ENCODE data around the gene ADGRV1. TPM values are rescaled to one million over a fixed set of nuclear protein-coding genes. Genes with fewer than 3 reads are reported as not detected.
A peak's percentile ranks its signal among the peaks of the same experiment; 100 is the strongest.

ADGRV1 gene
- total RNA-seq, 1 experiment from 2014 or later, result 64.8 TPM

DNA sequence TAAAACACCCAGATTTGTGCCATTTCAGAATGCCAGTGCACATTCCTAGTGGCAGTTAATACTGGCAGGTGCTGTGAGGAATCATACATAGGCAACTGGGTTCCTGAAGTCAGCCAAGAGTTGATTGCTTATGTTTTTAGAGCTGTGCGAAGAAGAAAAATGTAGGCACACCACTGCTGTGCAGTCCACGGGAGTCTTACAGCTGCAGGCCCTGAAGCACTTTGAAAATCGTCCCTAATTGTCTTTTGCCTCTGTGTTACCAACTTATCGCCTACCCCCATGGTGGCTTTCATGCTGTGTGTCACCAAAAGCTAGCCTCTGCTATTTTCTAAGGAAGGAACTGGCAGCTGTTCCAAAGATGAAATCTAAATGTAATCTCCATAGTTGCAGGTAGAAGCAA, 560.6 kb downstream of the ADGRV1 start:
- Histone ChIP-seq H3K14ac (ENCODE audit: insufficient read depth, low read length) (no peak overlapping the region), H3K9ac (ENCODE audit: extremely low read depth, insufficient read length, low read length) (no peak overlapping the region), H2BK120ac (ENCODE audit: low read depth, low read length, poor library complexity, severe bottlenecking) (no peak overlapping the region), H3K23ac (ENCODE audit: insufficient read length, low read depth, low read length) (no peak overlapping the region), H3K23me2 (ENCODE audit: insufficient read length, low read depth, low read length, poor library complexity, severe bottlenecking) (no peaks in the 10 kb centered on the region), H3K4me1 (ENCODE audit: insufficient read depth, low read length) (no peaks in the 10 kb centered on the region), H3K4me2 (ENCODE audit: insufficient read depth, insufficient read length, low read length) (no peak overlapping the region), H2BK15ac (ENCODE audit: low read depth, low read length) (no peak overlapping the region), H3K79me1 (ENCODE audit: insufficient read depth, low read depth, low read length, poor library complexity, severe bottlenecking) (no peaks in the 10 kb centered on the region), H4K91ac (ENCODE audit: insufficient read length, low read depth, low read length) (no peak overlapping the region), H3K56ac (ENCODE audit: insufficient read length, low read depth, low read length) (no peak overlapping the region), H3T11ph (ENCODE audit: low read length) (no peak overlapping the region), H4K20me1 (ENCODE audit: control insufficient read depth, insufficient read depth, insufficient read length) (no peaks in the 10 kb centered on the region), H3K9me3 (ENCODE audit: control insufficient read depth, low read depth, low read length) (no peaks in the 10 kb centered on the region), H3K27ac (ENCODE audit: insufficient read length, low read depth, low read length) (no peak overlapping the region), H3K18ac (ENCODE audit: insufficient read length, low read depth, low read length) (no peak overlapping the region), H2BK20ac (ENCODE audit: low read depth, low read length, poor library complexity, severe bottlenecking) (no peak overlapping the region), H3K4ac (ENCODE audit: low read depth, low read length) (no peak overlapping the region), H2AK5ac (ENCODE audit: insufficient read length, low read length) (no peak overlapping the region), H3K79me2 (ENCODE audit: insufficient read depth, low read length) (no peaks in the 10 kb centered on the region), H4K8ac (replicated peaks; ENCODE audit: insufficient read length, low read depth, low read length) (no peak overlapping the region), H4K5ac (ENCODE audit: insufficient read length, low read depth, low read length) (no peak overlapping the region), H2AFZ (ENCODE audit: low read length) (no peak overlapping the region), H3K27me3 (ENCODE audit: insufficient read depth, low read length) (no peaks in the 10 kb centered on the region), H2BK5ac (ENCODE audit: insufficient read length, low read length) (no peak overlapping the region), H2BK12ac (ENCODE audit: insufficient read length, low read depth, low read length) (no peak overlapping the region)
- no peak for TF ChIP-seq CTCF (conservative IDR thresholded peaks at IDR 0.05)
- no peak for DNase-seq
- Mint-ChIP-seq H3K27ac (peak overlapping the region in 1 of 3 experiments; percentile 23; a peak in 1 of 7 replicates), H3K27me3 (ENCODE audit: low read depth) (no peaks in the 10 kb centered on the region), H3K36me3 (ENCODE audit: insufficient read depth in 1 of 3, low read depth in 3 of 3) (peaks cover 0 to 2% (median 0%) of the 10 kb centered on the region in 3 experiments; a peak in 2 of 7 replicates), H3K4me1 (peaks cover 5 to 18% of the 10 kb centered on the region in 2 experiments), H3K4me3 (no peak overlapping the region), H3K9me3 (no peaks in the 10 kb centered on the region)
- WGBS (ENCODE audit: extremely low coverage, insufficient read length, low lambda C conversion rate), result no CpG with 5 or more reads among the region's 4 CpGs

Data from H9 (cell line).